ENCODE measurements around the gene SLC29A2.

Gene SLC29A2

GRCh38 chr11:66335531-66336233, 35.9 kb downstream of the SLC29A2 start:
- peak overlapping the region; percentile 7 for H4K8ac ChIP-seq (ENCODE audit: low read depth, low read length)
- no peak overlapping the region for H3K27ac ChIP-seq (replicated peaks; ENCODE audit: low read length)
- peak overlapping the region; percentile 0 for H2AK5ac ChIP-seq (ENCODE audit: low read depth, low read length)
- H3K36me3 ChIP-seq (replicated peaks in 1 of 2; ENCODE audit: control insufficient read depth in 2 of 2, insufficient read depth in 2 of 2, low read length in 2 of 2): peaks cover 19 to 28% of the 10 kb centered on the region in 2 donors
- WGBS, 2 donors (ENCODE audit: extremely low coverage in 2 of 2, insufficient read length in 2 of 2, insufficient replicate concordance in 1 of 2): no CpG with 5 or more reads among the region's 35 CpGs
- no peak overlapping the region for H2BK120ac ChIP-seq (ENCODE audit: low read depth, low read length)
- peaks cover 15 to 24% of the 10 kb centered on the region in 2 donors for H3K4me1 ChIP-seq (ENCODE audit: control insufficient read depth in 2 of 2, insufficient read depth in 1 of 2, low read depth in 1 of 2, low read length in 2 of 2)
- peak overlapping the region; percentile 97 for H2BK12ac ChIP-seq (ENCODE audit: low read length)
- H3K4me2 ChIP-seq (ENCODE audit: insufficient read depth, low read length, poor library complexity, severe bottlenecking): peak overlapping the region; percentile 97
- no peak for DNase-seq (ENCODE audit: low spot score)
- H4K91ac ChIP-seq (ENCODE audit: low read depth, low read length, poor library complexity): no peak overlapping the region
- H3K14ac ChIP-seq (ENCODE audit: low read length): peak overlapping the region; percentile 94
- H2BK5ac ChIP-seq (ENCODE audit: low read length): peak overlapping the region; percentile 75
- peak overlapping the region; percentile 99 for H2BK15ac ChIP-seq (ENCODE audit: low read length)
- H3K79me1 ChIP-seq (ENCODE audit: low read depth, low read length): peaks cover 5% of the 10 kb centered on the region
- peak overlapping the region; percentile 81 for H3K23ac ChIP-seq (ENCODE audit: low read depth, low read length, poor library complexity)
- peak overlapping the region; percentile 61 for H3K18ac ChIP-seq (ENCODE audit: low read length)
- peak overlapping the region; percentile 87 for H2AFZ ChIP-seq (ENCODE audit: low read length)
- no peaks in the 10 kb centered on the region for H3K27me3 ChIP-seq (ENCODE audit: control insufficient read depth in 3 of 3, insufficient read depth in 3 of 3, low read depth in 1 of 3, low read length in 3 of 3)
- H3K4me3 ChIP-seq (ENCODE audit: low read length in 2 of 2): peak overlapping the region; percentile 53 to 76
- H3K4ac ChIP-seq (ENCODE audit: low read length): peak overlapping the region; percentile 37
- peak overlapping the region; percentile 81 for H3K9ac ChIP-seq (ENCODE audit: low read depth, low read length, poor library complexity)
- no peaks in the 10 kb centered on the region for H3K9me3 ChIP-seq (replicated peaks in 1 of 2; ENCODE audit: control insufficient read depth in 2 of 2, insufficient read depth in 1 of 2, low read depth in 1 of 2, low read length in 2 of 2)

GRCh38 chr11:66334605-66335442, 36.7 kb downstream of the SLC29A2 start:
- no peaks in the 10 kb centered on the region for H3K9me3 ChIP-seq (replicated peaks in 1 of 2; ENCODE audit: control insufficient read depth in 2 of 2, insufficient read depth in 1 of 2, low read depth in 1 of 2, low read length in 2 of 2)
- no peak overlapping the region for H2BK120ac ChIP-seq (ENCODE audit: low read depth, low read length)
- H3K23ac ChIP-seq (ENCODE audit: low read depth, low read length, poor library complexity): peak overlapping the region; percentile 81
- H4K91ac ChIP-seq (ENCODE audit: low read depth, low read length, poor library complexity): peak overlapping the region; percentile 24
- no peaks in the 10 kb centered on the region for H3K27me3 ChIP-seq (ENCODE audit: control insufficient read depth in 3 of 3, insufficient read depth in 3 of 3, low read depth in 1 of 3, low read length in 3 of 3)
- H2BK5ac ChIP-seq (ENCODE audit: low read length): peak overlapping the region; percentile 77
- H3K4me2 ChIP-seq (ENCODE audit: insufficient read depth, low read length, poor library complexity, severe bottlenecking): peak overlapping the region; percentile 97
- H2BK12ac ChIP-seq (ENCODE audit: low read length): peak overlapping the region; percentile 99
- H4K8ac ChIP-seq (ENCODE audit: low read depth, low read length): peak overlapping the region; percentile 17
- peak overlapping the region; percentile 87 for H2AFZ ChIP-seq (ENCODE audit: low read length)
- H2AK5ac ChIP-seq (ENCODE audit: low read depth, low read length): peak overlapping the region; percentile 12
- H3K79me1 ChIP-seq (ENCODE audit: low read depth, low read length): peaks cover 5% of the 10 kb centered on the region
- peak overlapping the region; percentile 76 for H3K18ac ChIP-seq (ENCODE audit: low read length)
- H3K4ac ChIP-seq (ENCODE audit: low read length): no peak overlapping the region
- no peak overlapping the region for H3K14ac ChIP-seq (ENCODE audit: low read length)
- WGBS, 2 donors (ENCODE audit: extremely low coverage in 2 of 2, insufficient read length in 2 of 2, insufficient replicate concordance in 1 of 2): no CpG with 5 or more reads among the region's 42 CpGs
- H3K27ac ChIP-seq (replicated peaks; ENCODE audit: low read length): no peak overlapping the region
- H3K4me1 ChIP-seq (ENCODE audit: control insufficient read depth in 2 of 2, insufficient read depth in 1 of 2, low read depth in 1 of 2, low read length in 2 of 2): peaks cover 15 to 24% of the 10 kb centered on the region in 2 donors
- H3K9ac ChIP-seq (ENCODE audit: low read depth, low read length, poor library complexity): peak overlapping the region; percentile 70
- H3K4me3 ChIP-seq (ENCODE audit: low read length in 2 of 2): peak overlapping the region in 1 of 2 donors; percentile 53
- H2BK15ac ChIP-seq (ENCODE audit: low read length): peak overlapping the region; percentile 98
- H3K36me3 ChIP-seq (replicated peaks in 1 of 2; ENCODE audit: control insufficient read depth in 2 of 2, insufficient read depth in 2 of 2, low read length in 2 of 2): peaks cover 14 to 19% of the 10 kb centered on the region in 2 donors
- DNase-seq (ENCODE audit: low spot score): no peak

- Histone ChIP-seq H3K9me3 (replicated peaks in 1 of 2; ENCODE audit: control insufficient read depth in 2 of 2, insufficient read depth in 1 of 2, low read depth in 1 of 2, low read length in 2 of 2) (no peaks in the 10 kb centered on the region), H3K23ac (ENCODE audit: low read depth, low read length, poor library complexity) (no peak overlapping the region), H3K14ac (ENCODE audit: low read length) (no peak overlapping the region), H3K36me3 (replicated peaks in 1 of 2; ENCODE audit: control insufficient read depth in 2 of 2, insufficient read depth in 2 of 2, low read length in 2 of 2) (peaks cover 12% of the 10 kb centered on the region in 2 donors), H3K18ac (ENCODE audit: low read length) (no peak overlapping the region), H3K4me2 (ENCODE audit: insufficient read depth, low read length, poor library complexity, severe bottlenecking) (no peak overlapping the region), H2BK5ac (ENCODE audit: low read length) (peak overlapping the region; percentile 77), H2BK15ac (ENCODE audit: low read length) (peak overlapping the region; percentile 1), H4K91ac (ENCODE audit: low read depth, low read length, poor library complexity) (no peak overlapping the region), H3K27ac (replicated peaks; ENCODE audit: low read length) (no peak overlapping the region), H3K79me1 (ENCODE audit: low read depth, low read length) (peaks cover 5% of the 10 kb centered on the region), H2BK12ac (ENCODE audit: low read length) (peak overlapping the region; percentile 99), H3K27me3 (ENCODE audit: control insufficient read depth in 3 of 3, insufficient read depth in 3 of 3, low read depth in 1 of 3, low read length in 3 of 3) (no peaks in the 10 kb centered on the region), H4K8ac (ENCODE audit: low read depth, low read length) (peak overlapping the region; percentile 17), H3K4me3 (ENCODE audit: low read length in 2 of 2) (no peak overlapping the region), H2AFZ (ENCODE audit: low read length) (no peak overlapping the region), H3K9ac (ENCODE audit: low read depth, low read length, poor library complexity) (no peak overlapping the region), H2AK5ac (ENCODE audit: low read depth, low read length) (peak overlapping the region; percentile 12), H3K4me1 (ENCODE audit: control insufficient read depth in 2 of 2, insufficient read depth in 1 of 2, low read depth in 1 of 2, low read length in 2 of 2) (peaks cover 15 to 24% of the 10 kb centered on the region in 2 donors), H2BK120ac (ENCODE audit: low read depth, low read length) (no peak overlapping the region), H3K4ac (ENCODE audit: low read length) (no peak overlapping the region)
- no CpG with 5 or more reads among the region's 29 CpGs for WGBS, 2 donors (ENCODE audit: extremely low coverage in 2 of 2, insufficient read length in 2 of 2, insufficient replicate concordance in 1 of 2)
- DNase-seq (ENCODE audit: low spot score): no peak
These were observed 37.5 kb downstream of the SLC29A2 start for GRCh38 chr11:66333896-66334604.

Measured in neuronal stem cell (in vitro differentiated cells).